ENCODE measurements around the gene ZNF277. TPM values are rescaled to one million over a fixed set of nuclear protein-coding genes. Genes with fewer than 3 reads are reported as not detected.

Gene ZNF277
- total and polyA plus RNA-seq, 2 experiments from 2014 or later = 10.0 to 34.6 TPM

- H3K4me2 ChIP-seq = no peak overlapping the region
- H2AFZ ChIP-seq = no peak overlapping the region
- peaks cover 27% of the 10 kb centered on the region for H3K79me2 ChIP-seq
- H3K9me3 ChIP-seq (ENCODE audit: low read depth) = no peaks in the 10 kb centered on the region
- no peak overlapping the region for H3K27ac ChIP-seq
- H3K4me1 ChIP-seq (ENCODE audit: insufficient read depth) = no peaks in the 10 kb centered on the region
- no peak overlapping the region for H3K4me3 ChIP-seq
- H4K20me1 ChIP-seq (ENCODE audit: insufficient read depth, poor library complexity, severe bottlenecking) = no peaks in the 10 kb centered on the region
- no peak for TF ChIP-seq EZH2 (IDR thresholded peaks at IDR 0.05; ENCODE audit: borderline replicate concordance)
- 91% methylated on average over 7 of the region's 7 CpGs for WGBS (ENCODE audit: low lambda C conversion rate, missing lambda C conversion rate)
- H3K36me3 ChIP-seq (replicated peaks; ENCODE audit: insufficient read depth, low read depth) = no peaks in the 10 kb centered on the region
- no peaks in the 10 kb centered on the region for H3K27me3 ChIP-seq
- no peak for DNase-seq (ENCODE audit: low spot score)
- no peaks in the 10 kb centered on the region for H3K9me2 ChIP-seq (replicated peaks; ENCODE audit: insufficient read depth)
Measured at GRCh38 chr7:112272921-112273561, 66.5 kb downstream of the ZNF277 start.

- no peak for TF ChIP-seq EZH2 (IDR thresholded peaks at IDR 0.05; ENCODE audit: borderline replicate concordance)
- no peak for TF ChIP-seq CTCF (IDR thresholded peaks at IDR 0.05; ENCODE audit: poor library complexity)
- no peak for TF ChIP-seq EZH2phosphoT487 (IDR thresholded peaks at IDR 0.05; ENCODE audit: low read depth, severe bottlenecking, unreplicated experiment)
- Histone ChIP-seq H4K20me1 (ENCODE audit: insufficient read depth, poor library complexity, severe bottlenecking) (no peaks in the 10 kb centered on the region), H3K4me3 (no peak overlapping the region), H3K27me3 (no peaks in the 10 kb centered on the region), H3K4me2 (no peak overlapping the region), H3K27ac (no peak overlapping the region), H3K9me2 (replicated peaks; ENCODE audit: insufficient read depth) (no peaks in the 10 kb centered on the region), H3K79me2 (peaks cover 26% of the 10 kb centered on the region), H3K9me3 (ENCODE audit: low read depth) (no peaks in the 10 kb centered on the region), H3K36me3 (replicated peaks; ENCODE audit: insufficient read depth, low read depth) (no peaks in the 10 kb centered on the region), H3K4me1 (ENCODE audit: insufficient read depth) (no peaks in the 10 kb centered on the region), H2AFZ (no peak overlapping the region)
- WGBS (ENCODE audit: low lambda C conversion rate, missing lambda C conversion rate) = 93% methylated on average over 2 of the region's 2 CpGs
- DNase-seq (ENCODE audit: low spot score) = no peak
Measured at GRCh38 chr7:112279042-112279441, 72.5 kb downstream of the ZNF277 start.

- WGBS (ENCODE audit: low lambda C conversion rate, missing lambda C conversion rate) = 77% methylated on average over 2 of the region's 2 CpGs
- Histone ChIP-seq H3K9me3 (ENCODE audit: low read depth) (no peaks in the 10 kb centered on the region), H4K20me1 (ENCODE audit: insufficient read depth, poor library complexity, severe bottlenecking) (no peaks in the 10 kb centered on the region), H2AFZ (no peak overlapping the region), H3K79me2 (peaks cover 23% of the 10 kb centered on the region), H3K36me3 (replicated peaks; ENCODE audit: insufficient read depth, low read depth) (no peaks in the 10 kb centered on the region), H3K27me3 (no peaks in the 10 kb centered on the region), H3K4me2 (no peak overlapping the region), H3K27ac (no peak overlapping the region), H3K4me1 (ENCODE audit: insufficient read depth) (no peaks in the 10 kb centered on the region), H3K4me3 (no peak overlapping the region), H3K9me2 (replicated peaks; ENCODE audit: insufficient read depth) (no peaks in the 10 kb centered on the region)
- no peak for DNase-seq (ENCODE audit: low spot score)
- TF ChIP-seq EZH2phosphoT487 (IDR thresholded peaks at IDR 0.05; ENCODE audit: low read depth, severe bottlenecking, unreplicated experiment) (no peak), CTCF (IDR thresholded peaks at IDR 0.05; ENCODE audit: poor library complexity) (no peak), EZH2 (IDR thresholded peaks at IDR 0.05; ENCODE audit: borderline replicate concordance) (no peak)
Measured at GRCh38 chr7:112280267-112280666, 73.8 kb downstream of the ZNF277 start.

- H3K27ac ChIP-seq = no peak overlapping the region
- H3K27me3 ChIP-seq = no peaks in the 10 kb centered on the region
- H2AFZ ChIP-seq = no peak overlapping the region
- no peaks in the 10 kb centered on the region for H3K36me3 ChIP-seq (replicated peaks; ENCODE audit: insufficient read depth, low read depth)
- no peak overlapping the region for H3K4me2 ChIP-seq
- no peaks in the 10 kb centered on the region for H4K20me1 ChIP-seq (ENCODE audit: insufficient read depth, poor library complexity, severe bottlenecking)
- H3K4me1 ChIP-seq (ENCODE audit: insufficient read depth) = no peaks in the 10 kb centered on the region
- no peak for DNase-seq (ENCODE audit: low spot score)
- no peak overlapping the region for H3K4me3 ChIP-seq
- TF ChIP-seq EZH2 (IDR thresholded peaks at IDR 0.05; ENCODE audit: borderline replicate concordance) (no peak), EZH2phosphoT487 (IDR thresholded peaks at IDR 0.05; ENCODE audit: low read depth, severe bottlenecking, unreplicated experiment) (no peak), CTCF (IDR thresholded peaks at IDR 0.05; ENCODE audit: poor library complexity) (no peak)
- no peaks in the 10 kb centered on the region for H3K9me2 ChIP-seq (replicated peaks; ENCODE audit: insufficient read depth)
- H3K9me3 ChIP-seq (ENCODE audit: low read depth) = no peaks in the 10 kb centered on the region
- peaks cover 16% of the 10 kb centered on the region for H3K79me2 ChIP-seq
- 95% methylated on average over 1 of the region's 1 CpG for WGBS (ENCODE audit: low lambda C conversion rate, missing lambda C conversion rate)
Measured at GRCh38 chr7:112282476-112283188, 76.1 kb downstream of the ZNF277 start.

Measured in hepatocyte (in vitro differentiated cells).